Heart left ventricle (tissue), 13 donors: ENCODE results near the gene SLC30A5.
"Not testable (repeated sequence)": the region's sequence is repeated elsewhere in the genome, so short reads cannot be mapped to it uniquely, and the experiment has no call there.

Experiments used
- POLR2A ChIP-seq, 2 donors: fragments of 450-650 bp; IDR thresholded peaks; one replicate each; pipeline ENCODE4 v1.6.1; 2017; ENCODE audit warnings: antibody characterized with exemption in 2 of 2, mild to moderate bottlenecking in 2 of 2, moderate library complexity in 2 of 2
- TF ChIP-seq, protein P1 (sequence below), 12 donors: fragments of 200-600 bp; sonication (generic) in 4 of 12; IDR thresholded peaks; one replicate each; pipeline versions ENCODE4 v1.5.0 to v1.8.0; 2018 to 2022; ENCODE audit warnings: antibody characterized with exemption in 12 of 12, mild to moderate bottlenecking in 5 of 12
- donor health status: ischemic (EF 13 %, LVEDD 7.1; RV severe dilation, severe dysfunction).
- donor health status: DM: no; HTN: yes; CAD: no.
- donor health status: DM: no; HTN: no; CAD: no.
- donor health status: ischemic (EF 25% LVEDD 6.9; RV normal size, moderate dysfunction).
- donor health status: ischemic (EF 25% LVEDD 5.7; RV mildly dilated, moderate dysfunction).
- donor health status: ischemic (EF 35%, LVEDD 5.7; RV mildly dilated, moderate dysfunction).
- donor health status: nonischemic (EF 11% LVEDD 7.7; RV severe dilation, severe dysfunction).
- donor health status: DM: yes; HTN: yes; CAD: no.
- donor health status: PGD.
- donor health status: ischemic (EF 29% LVEDD 5.4; RV normal size, mild dysfunction).
- donor health status: nonischemic (EF 23%, LVEDD 6.1; RV moderate dilation, normal function).

DNA sequence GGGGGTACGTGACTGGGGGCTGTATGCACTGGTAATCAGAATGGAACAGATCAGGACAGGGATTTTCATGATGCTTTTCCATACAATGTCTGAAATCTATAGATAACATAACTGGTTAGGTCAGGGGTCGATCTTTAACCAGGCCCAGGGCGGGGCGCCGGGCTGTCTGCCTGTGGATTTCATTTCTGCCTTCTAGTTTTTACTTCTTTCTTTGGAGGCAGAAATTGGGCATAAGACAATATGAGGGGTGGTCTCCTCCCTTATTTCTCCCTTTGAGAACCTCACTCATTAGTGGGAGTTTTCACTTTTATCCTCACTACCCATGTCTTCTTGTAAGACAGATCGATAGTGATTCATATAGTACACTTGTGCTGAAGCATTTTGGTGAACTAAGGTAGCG lies 5.8 kb upstream of the SLC30A5 start:
- TF ChIP-seq, protein P1, sequence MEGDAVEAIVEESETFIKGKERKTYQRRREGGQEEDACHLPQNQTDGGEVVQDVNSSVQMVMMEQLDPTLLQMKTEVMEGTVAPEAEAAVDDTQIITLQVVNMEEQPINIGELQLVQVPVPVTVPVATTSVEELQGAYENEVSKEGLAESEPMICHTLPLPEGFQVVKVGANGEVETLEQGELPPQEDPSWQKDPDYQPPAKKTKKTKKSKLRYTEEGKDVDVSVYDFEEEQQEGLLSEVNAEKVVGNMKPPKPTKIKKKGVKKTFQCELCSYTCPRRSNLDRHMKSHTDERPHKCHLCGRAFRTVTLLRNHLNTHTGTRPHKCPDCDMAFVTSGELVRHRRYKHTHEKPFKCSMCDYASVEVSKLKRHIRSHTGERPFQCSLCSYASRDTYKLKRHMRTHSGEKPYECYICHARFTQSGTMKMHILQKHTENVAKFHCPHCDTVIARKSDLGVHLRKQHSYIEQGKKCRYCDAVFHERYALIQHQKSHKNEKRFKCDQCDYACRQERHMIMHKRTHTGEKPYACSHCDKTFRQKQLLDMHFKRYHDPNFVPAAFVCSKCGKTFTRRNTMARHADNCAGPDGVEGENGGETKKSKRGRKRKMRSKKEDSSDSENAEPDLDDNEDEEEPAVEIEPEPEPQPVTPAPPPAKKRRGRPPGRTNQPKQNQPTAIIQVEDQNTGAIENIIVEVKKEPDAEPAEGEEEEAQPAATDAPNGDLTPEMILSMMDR (IDR thresholded peaks at IDR 0.05), result not testable (repeated sequence)
- not testable (repeated sequence) for TF ChIP-seq POLR2A (IDR thresholded peaks at IDR 0.05)
